Ishikawa (cell line): ENCODE results near the gene ESYT2.

ENCODE experiments used
- CEBPB ChIP-seq: IDR thresholded peaks from 2 replicates; pipeline ENCODE4 v1.6.1; 2012
- CREB1 ChIP-seq: IDR thresholded peaks from 2 replicates; pipeline ENCODE4 v1.6.1; 2012; ENCODE audit warnings: low read depth
- EGR1 ChIP-seq: IDR thresholded peaks from 2 replicates; pipeline ENCODE4 v1.6.1; 2012
- EP300 ChIP-seq: IDR thresholded peaks from 2 replicates; pipeline ENCODE4 v1.6.1; 2012; ENCODE audit warnings: borderline replicate concordance
- FOXM1 ChIP-seq: IDR thresholded peaks from 2 replicates; pipeline ENCODE4 v1.6.1; 2012; ENCODE audit warnings: low read depth, borderline replicate concordance
- MAX ChIP-seq: IDR thresholded peaks from 2 replicates; pipeline ENCODE4 v1.6.1; 2012
- NFIC ChIP-seq: IDR thresholded peaks from 2 replicates; pipeline ENCODE4 v1.6.1; 2012
- RAD21 ChIP-seq: IDR thresholded peaks from 2 replicates; pipeline ENCODE4 v1.6.1; 2012; ENCODE audit warnings: low read depth
- REST ChIP-seq: IDR thresholded peaks from 2 replicates; pipeline ENCODE4 v1.6.1; 2012; ENCODE audit warnings: low read depth, mild to moderate bottlenecking
- TAF1 ChIP-seq: IDR thresholded peaks from 2 replicates; pipeline ENCODE4 v1.6.1; 2012; ENCODE audit warnings: low read depth, mild to moderate bottlenecking
- TCF12 ChIP-seq: IDR thresholded peaks from 2 replicates; pipeline ENCODE4 v1.6.1; 2012; ENCODE audit warnings: low read depth
- TEAD4 ChIP-seq: IDR thresholded peaks from 2 replicates; pipeline ENCODE4 v1.6.1; 2012
- USF1 ChIP-seq: IDR thresholded peaks from 2 replicates; pipeline ENCODE4 v1.6.1; 2012
- YY1 ChIP-seq: IDR thresholded peaks from 2 replicates; pipeline ENCODE4 v1.6.1; 2012; ENCODE audit warnings: low read depth
- ZBTB7A ChIP-seq: IDR thresholded peaks from 2 replicates; pipeline ENCODE4 v1.6.1; 2012; ENCODE audit warnings: low read depth

Gene ESYT2

GRCh38 chr7:158854681-158855081 is 25.4 kb upstream of the ESYT2 start:
- TF ChIP-seq RAD21 (no peak), NFIC (no peak), ZBTB7A (no peak)

- TF ChIP-seq YY1 = no peak
- no peak for TF ChIP-seq TEAD4
- no peak for TF ChIP-seq ZBTB7A
- TF ChIP-seq MAX = no peak
- no peak for TF ChIP-seq RAD21
- TF ChIP-seq TAF1 = no peak
- TF ChIP-seq FOXM1 = no peak
Observed at GRCh38 chr7:158850545-158851102, 21.3 kb upstream of the ESYT2 start.

GRCh38 chr7:158849768-158850544 is 20.6 kb upstream of the ESYT2 start:
- TF ChIP-seq REST = no peak
- no peak for TF ChIP-seq USF1
- TF ChIP-seq CEBPB = no peak

GRCh38 chr7:158849442-158849767 is 20.1 kb upstream of the ESYT2 start:
- TF ChIP-seq EGR1 (no peak), NFIC (no peak), RAD21 (no peak), FOXM1 (no peak), USF1 (no peak)

- TF ChIP-seq NFIC = no peak
- no peak for TF ChIP-seq TCF12
- no peak for TF ChIP-seq CREB1
- TF ChIP-seq USF1 = no peak
- TF ChIP-seq TAF1 = no peak
- TF ChIP-seq EP300 = no peak
Observed at GRCh38 chr7:158847451-158847866, 18.1 kb upstream of the ESYT2 start.

GRCh38 chr7:158846304-158846703 is 17.0 kb upstream of the ESYT2 start:
- no peak for TF ChIP-seq TEAD4
- no peak for TF ChIP-seq USF1
- TF ChIP-seq ZBTB7A = no peak
- no peak for TF ChIP-seq RAD21
- no peak for TF ChIP-seq REST
- no peak for TF ChIP-seq MAX
- TF ChIP-seq EGR1 = no peak
- TF ChIP-seq CEBPB = no peak
- TF ChIP-seq NFIC = no peak
- no peak for TF ChIP-seq FOXM1
- TF ChIP-seq TCF12 = no peak
- TF ChIP-seq TAF1 = no peak
- no peak for TF ChIP-seq EP300
- no peak for TF ChIP-seq CREB1
